HepG2 (cell line): ENCODE data around the gene GTF3A. TPM values are rescaled to one million over a fixed set of nuclear protein-coding genes. Genes with fewer than 3 reads are reported as not detected.

Experiments used
- ATRX ChIP-seq: sonication (generic); formaldehyde crosslinking; IDR thresholded peaks from 2 replicates; pipeline ENCODE4 v1.4.0; 2020; ENCODE audit warnings: missing genetic modification reagents, borderline replicate concordance
- CBX5 ChIP-seq: sonication (generic); formaldehyde crosslinking; IDR thresholded peaks from 2 replicates; pipeline ENCODE4 v1.4.0; 2020; ENCODE audit warnings: missing genetic modification reagents, borderline replicate concordance
- CCDC6 ChIP-seq: sonication (generic); formaldehyde crosslinking; IDR thresholded peaks from 2 replicates; pipeline ENCODE4 v1.8.1; 2022; ENCODE audit warnings: mild to moderate bottlenecking, missing genetic modification reagents, moderate library complexity
- FOXP4 ChIP-seq: sonication (generic); formaldehyde crosslinking; IDR thresholded peaks from 2 replicates; pipeline ENCODE4 v1.4.0; 2020; ENCODE audit warnings: missing genetic modification reagents
- HDAC2 ChIP-seq: sonication (generic); formaldehyde crosslinking; IDR thresholded peaks from 2 replicates; pipeline ENCODE4 v1.4.0; 2020; ENCODE audit warnings: missing genetic modification reagents
- KDM1A ChIP-seq: IDR thresholded peaks from 2 replicates; pipeline ENCODE4 v1.6.1; 2016; ENCODE audit warnings: missing compliant biosample characterization
- NFKBIZ ChIP-seq: IDR thresholded peaks from 2 replicates; pipeline ENCODE4 v1.6.1; 2018; ENCODE audit warnings: missing genetic modification reagents, missing compliant biosample characterization
- PBX2 ChIP-seq: IDR thresholded peaks from 2 replicates; pipeline ENCODE4 v1.6.1; 2016; ENCODE audit warnings: control low read depth
- PCBP2 ChIP-seq: fragments of 200-400 bp; formaldehyde crosslinking; optimal IDR thresholded peaks from 2 replicates; pipeline ENCODE3; 2018; ENCODE audit warnings: low read length, low read depth; ENCODE audit not compliant: poor library complexity, severe bottlenecking
- POLR2G ChIP-seq: fragments of 200-400 bp; formaldehyde crosslinking; IDR thresholded peaks from 2 replicates; pipeline ENCODE4 v1.6.1; 2018; ENCODE audit warnings: mild to moderate bottlenecking, low read depth, low read length, moderate library complexity
- PRDM15 ChIP-seq: sonication (generic); formaldehyde crosslinking; IDR thresholded peaks from 2 replicates; pipeline ENCODE4 v1.4.0; 2020; ENCODE audit warnings: missing genetic modification reagents
- RORA ChIP-seq: sonication (generic); formaldehyde crosslinking; IDR thresholded peaks from 2 replicates; pipeline ENCODE4 v1.5.0; 2020; ENCODE audit warnings: mild to moderate bottlenecking, missing genetic modification reagents, moderate library complexity
- SETDB1 ChIP-seq: sonication (generic); formaldehyde crosslinking; IDR thresholded peaks from 2 replicates; pipeline ENCODE4 v1.5.1; 2020; ENCODE audit warnings: missing genetic modification reagents, mild to moderate bottlenecking, borderline replicate concordance
- SNAPC5 ChIP-seq: sonication (generic); formaldehyde crosslinking; IDR thresholded peaks from 2 replicates; pipeline ENCODE4 v1.8.1; 2023; ENCODE audit warnings: mild to moderate bottlenecking, missing genetic modification reagents, borderline replicate concordance
- ZBTB8A ChIP-seq: sonication (generic); formaldehyde crosslinking; IDR thresholded peaks from 2 replicates; pipeline ENCODE4 v1.4.0; 2020; ENCODE audit warnings: mild to moderate bottlenecking, low read depth, missing genetic modification reagents, borderline replicate concordance
- ZFY ChIP-seq: sonication (generic); formaldehyde crosslinking; IDR thresholded peaks from 2 replicates; pipeline ENCODE4 v1.4.0; 2020; ENCODE audit warnings: missing genetic modification reagents
- ZFYVE20 ChIP-seq: sonication (generic); formaldehyde crosslinking; IDR thresholded peaks from 2 replicates; pipeline ENCODE4 v1.8.0; 2023; ENCODE audit warnings: low read depth, mild to moderate bottlenecking, moderate library complexity, missing genetic modification reagents, borderline replicate concordance
- ZMYM3 ChIP-seq: sonication (generic); formaldehyde crosslinking; IDR thresholded peaks from 2 replicates; pipeline ENCODE4 v1.5.1; 2020; ENCODE audit warnings: mild to moderate bottlenecking, missing genetic modification reagents
- ZNF383 ChIP-seq: sonication (generic); formaldehyde crosslinking; IDR thresholded peaks from 2 replicates; pipeline ENCODE4 v1.4.0; 2020; ENCODE audit warnings: missing genetic modification reagents, mild to moderate bottlenecking, borderline replicate concordance
- ZNF562 ChIP-seq: sonication (generic); formaldehyde crosslinking; IDR thresholded peaks from 2 replicates; pipeline ENCODE4 v1.8.0; 2022; ENCODE audit warnings: missing genetic modification reagents, borderline replicate concordance
- ZNF572 ChIP-seq: sonication (generic); formaldehyde crosslinking; IDR thresholded peaks from 2 replicates; pipeline ENCODE4 v1.5.1; 2020; ENCODE audit warnings: mild to moderate bottlenecking, missing genetic modification reagents
- ZNF614 ChIP-seq: IDR thresholded peaks from 2 replicates; pipeline ENCODE4 v1.6.1; 2018; ENCODE audit warnings: missing biosample characterization, missing genetic modification reagents, inconsistent platforms, borderline replicate concordance
- ZNF75D ChIP-seq: sonication (generic); formaldehyde crosslinking; IDR thresholded peaks from 2 replicates; pipeline ENCODE4 v1.8.1; 2023; ENCODE audit warnings: missing genetic modification reagents, mild to moderate bottlenecking, borderline replicate concordance
- ZNF792 ChIP-seq: IDR thresholded peaks from 2 replicates; pipeline ENCODE4 v1.6.1; 2016
- polyA plus RNA-seq, 8 experiments: library from polyadenylated mRNA; depleted of rRNA in 3 of 8; stranded (reverse) in 7 of 8; unstranded in 1 of 8; fragments of >200 nt; fragmentation: Illumina TruSeq in 4 of 8; extraction: Trizol in 4 of 8; gene quantifications; 2 replicates each; pipeline versions ENCODE4 v1.2.1 to v1.2.3, GENCODE V29; 2011 to 2016; ENCODE audit warnings: low read depth in 4 of 8, missing spikeins in 1 of 8, mixed read lengths in 1 of 8; ENCODE audit not compliant: insufficient read depth in 1 of 8
- total RNA-seq, 5 experiments: library from RNA; depleted of rRNA; stranded (reverse); fragments of >200 nt; fragmentation: Illumina TruSeq; extraction: Trizol; gene quantifications; 2 replicates each; pipeline ENCODE4 v1.2.3, GENCODE V29; 2016; ENCODE audit warnings: low read depth in 1 of 5

GTF3A gene
- total and polyA plus RNA-seq, 2 of the 13 experiments (the other 11 are each of a cell fraction or from before 2014, with no cell fraction given): 42.1 to 176 TPM

- 0 out of 2 replicates have a peak, but pooled peaks have one; percentile 26 for TF ChIP-seq CCDC6 (CRISPR knock-in tag)
- TF ChIP-seq ZMYM3 (CRISPR knock-in tag): peak; percentile 62; the same call in 1 of the 2 replicates
- TF ChIP-seq ZFY (CRISPR knock-in tag): peak; percentile 43; the same call in 1 of the 2 replicates
- TF ChIP-seq PRDM15 (CRISPR knock-in tag): no peak
- TF ChIP-seq ZNF572: no peak
- peak; percentile 97 for TF ChIP-seq FOXP4 (CRISPR knock-in tag)
- TF ChIP-seq ZNF562 (CRISPR knock-in tag): no peak
- no peak for TF ChIP-seq ZNF75D (CRISPR knock-in tag)
- TF ChIP-seq SNAPC5: no peak
- TF ChIP-seq ZNF792 (CRISPR knock-in tag): peak; percentile 73; the same call in 1 of the 2 replicates
- TF ChIP-seq PCBP2: no peak
- TF ChIP-seq ZBTB8A: no peak
- TF ChIP-seq SETDB1 (CRISPR knock-in tag): no peak
- no peak for TF ChIP-seq PBX2
- no peak for TF ChIP-seq ATRX (CRISPR knock-in tag)
- no peak for TF ChIP-seq NFKBIZ
- no peak for TF ChIP-seq ZFYVE20 (CRISPR knock-in tag)
- peak; percentile 91 for TF ChIP-seq POLR2G
- TF ChIP-seq HDAC2 (CRISPR knock-in tag): peak; percentile 71; the same call in 1 of the 2 replicates
- 0 out of 2 replicates have a peak, but pooled peaks have one; percentile 17 for TF ChIP-seq ZNF614 (CRISPR knock-in tag)
- no peak; the same call in 1 of the 2 replicates for TF ChIP-seq CBX5 (CRISPR knock-in tag)
- TF ChIP-seq KDM1A (CRISPR knock-in tag): 0 out of 2 replicates have a peak, but pooled peaks have one; percentile 47
- TF ChIP-seq RORA: no peak
- no peak for TF ChIP-seq ZNF383 (CRISPR knock-in tag)
These were observed 28.1 kb upstream of the GTF3A start (continued) for GRCh38 chr13:27396252-27396846.
